ENCODE measurements around the gene COX19. TPM values are rescaled to one million over a fixed set of nuclear protein-coding genes. Genes with fewer than 3 reads are reported as not detected.

COX19 gene
- total and polyA plus RNA-seq, 4 donors = 3.1 to 17.0 (median 8.8) TPM

GRCh38 chr7:982511-983003, 7.2 kb upstream of the COX19 start:
- no peaks in the 10 kb centered on the region for H3K9me3 ChIP-seq (ENCODE audit: control insufficient read depth, low read length)
- DNase-seq (no peak), ATAC-seq (ENCODE audit: low FRiP score) (no peak)
- 59 to 72% methylated on average over 10 of the region's 10 CpGs for WGBS, 2 donors
- no peak overlapping the region for H3K27ac ChIP-seq (ENCODE audit: low read depth in 1 of 2, low read length in 2 of 2)
- H3K4me1 ChIP-seq (ENCODE audit: control insufficient read depth in 1 of 2, insufficient read depth in 2 of 2, low read length in 2 of 2) = no peaks in the 10 kb centered on the region
- no peak overlapping the region for H3K4me3 ChIP-seq (ENCODE audit: low read length in 2 of 2)
- intact Hi-C loops (cut with DNase I) = no loop called here
- H3K36me3 ChIP-seq (ENCODE audit: control insufficient read depth in 1 of 2, insufficient read depth in 2 of 2, low read length in 1 of 2) = no peaks in the 10 kb centered on the region
- H3K27me3 ChIP-seq (ENCODE audit: control insufficient read depth in 1 of 2, insufficient read depth in 2 of 2, low read length in 1 of 2) = no peaks in the 10 kb centered on the region

GRCh38 chr7:981793-982510, 6.6 kb upstream of the COX19 start:
- no peak for DNase-seq
- no peaks in the 10 kb centered on the region for H3K36me3 ChIP-seq (ENCODE audit: control insufficient read depth in 1 of 2, insufficient read depth in 2 of 2, low read length in 1 of 2)
- WGBS, 2 donors = 86 to 88% methylated on average over 19 of the region's 19 CpGs

GRCh38 chr7:979886-980571, 4.7 kb upstream of the COX19 start:
- no peak overlapping the region for H3K4me3 ChIP-seq (ENCODE audit: low read length in 2 of 2)
- no peak overlapping the region for H3K27ac ChIP-seq (ENCODE audit: low read depth in 1 of 2, low read length in 2 of 2)
- no peaks in the 10 kb centered on the region for H3K4me1 ChIP-seq (ENCODE audit: control insufficient read depth in 1 of 2, insufficient read depth in 2 of 2, low read length in 2 of 2)
- H3K27me3 ChIP-seq (ENCODE audit: control insufficient read depth in 1 of 2, insufficient read depth in 2 of 2, low read length in 1 of 2) = no peaks in the 10 kb centered on the region
- no peaks in the 10 kb centered on the region for H3K36me3 ChIP-seq (ENCODE audit: control insufficient read depth in 1 of 2, insufficient read depth in 2 of 2, low read length in 1 of 2)
- ATAC-seq (ENCODE audit: low FRiP score) (no peak), DNase-seq (no peak)
- 55 to 63% methylated on average over 15 of the region's 15 CpGs for WGBS, 2 donors
- H3K9me3 ChIP-seq (ENCODE audit: control insufficient read depth, low read length) = no peaks in the 10 kb centered on the region
- intact Hi-C loops (cut with DNase I) = loop anchor here in 1 of 2 donors (5.0 kb wide), 1 partner anchor 162 kb away; no protein-coding TSS in a partner anchor

More at GRCh38 chr7:981793-982510, 6.6 kb upstream of the COX19 start:
- Histone ChIP-seq H3K9me3 (ENCODE audit: control insufficient read depth, low read length) (no peaks in the 10 kb centered on the region), H3K27ac (ENCODE audit: low read depth in 1 of 2, low read length in 2 of 2) (no peak overlapping the region), H3K27me3 (ENCODE audit: control insufficient read depth in 1 of 2, insufficient read depth in 2 of 2, low read length in 1 of 2) (no peaks in the 10 kb centered on the region), H3K4me3 (ENCODE audit: low read length in 2 of 2) (no peak overlapping the region), H3K4me1 (ENCODE audit: control insufficient read depth in 1 of 2, insufficient read depth in 2 of 2, low read length in 2 of 2) (no peaks in the 10 kb centered on the region)
- ATAC-seq (ENCODE audit: low FRiP score) = no peak
- intact Hi-C loops (cut with DNase I) = no loop called here

- Histone ChIP-seq H3K27me3 (ENCODE audit: control insufficient read depth in 1 of 2, insufficient read depth in 2 of 2, low read length in 1 of 2) (no peaks in the 10 kb centered on the region), H3K4me1 (ENCODE audit: control insufficient read depth in 1 of 2, insufficient read depth in 2 of 2, low read length in 2 of 2) (no peaks in the 10 kb centered on the region), H3K4me3 (ENCODE audit: low read length in 2 of 2) (no peak overlapping the region), H3K36me3 (ENCODE audit: control insufficient read depth in 1 of 2, insufficient read depth in 2 of 2, low read length in 1 of 2) (no peaks in the 10 kb centered on the region), H3K9me3 (ENCODE audit: control insufficient read depth, low read length) (no peaks in the 10 kb centered on the region), H3K27ac (ENCODE audit: low read depth in 1 of 2, low read length in 2 of 2) (no peak overlapping the region)
- DNase-seq (no peak), ATAC-seq (ENCODE audit: low FRiP score) (no peak)
- intact Hi-C loops (cut with DNase I) = loop anchor here in 1 of 2 donors (5.0 kb wide), 1 partner anchor 163 kb away; no protein-coding TSS in a partner anchor
- 87 to 88% methylated on average over 16 of the region's 16 CpGs for WGBS, 2 donors
These were observed 3.8 kb upstream of the COX19 start for GRCh38 chr7:979151-979550.

GRCh38 chr7:978416-979091, 3.2 kb upstream of the COX19 start:
- H3K4me1 ChIP-seq (ENCODE audit: control insufficient read depth in 1 of 2, insufficient read depth in 2 of 2, low read length in 2 of 2) = no peaks in the 10 kb centered on the region
- no peak for DNase-seq
- H3K27me3 ChIP-seq (ENCODE audit: control insufficient read depth in 1 of 2, insufficient read depth in 2 of 2, low read length in 1 of 2) = no peaks in the 10 kb centered on the region
- 86 to 90% methylated on average over 24 of the region's 24 CpGs for WGBS, 2 donors
- H3K4me3 ChIP-seq (ENCODE audit: low read length in 2 of 2) = no peak overlapping the region
- no peaks in the 10 kb centered on the region for H3K9me3 ChIP-seq (ENCODE audit: control insufficient read depth, low read length)
- no peak for ATAC-seq (ENCODE audit: low FRiP score)
- no peak overlapping the region for H3K27ac ChIP-seq (ENCODE audit: low read depth in 1 of 2, low read length in 2 of 2)
- no peaks in the 10 kb centered on the region for H3K36me3 ChIP-seq (ENCODE audit: control insufficient read depth in 1 of 2, insufficient read depth in 2 of 2, low read length in 1 of 2)
- intact Hi-C loops (cut with DNase I) = loop anchor here in 1 of 2 donors (5.0 kb wide), 1 partner anchor 164 kb away; no protein-coding TSS in a partner anchor

- intact Hi-C loops (cut with DNase I) = loop anchor here in 1 of 2 donors (5.0 kb wide), 1 partner anchor 164 kb away; no protein-coding TSS in a partner anchor
- WGBS, 2 donors = 77 to 78% methylated on average over 7 of the region's 7 CpGs
- H3K9me3 ChIP-seq (ENCODE audit: control insufficient read depth, low read length) = no peaks in the 10 kb centered on the region
- ATAC-seq (ENCODE audit: low FRiP score) = no peak
- no peak overlapping the region for H3K27ac ChIP-seq (ENCODE audit: low read depth in 1 of 2, low read length in 2 of 2)
- no peak overlapping the region for H3K4me3 ChIP-seq (ENCODE audit: low read length in 2 of 2)
- H3K27me3 ChIP-seq (ENCODE audit: control insufficient read depth in 1 of 2, insufficient read depth in 2 of 2, low read length in 1 of 2) = no peaks in the 10 kb centered on the region
- H3K36me3 ChIP-seq (ENCODE audit: control insufficient read depth in 1 of 2, insufficient read depth in 2 of 2, low read length in 1 of 2) = no peaks in the 10 kb centered on the region
- H3K4me1 ChIP-seq (ENCODE audit: control insufficient read depth in 1 of 2, insufficient read depth in 2 of 2, low read length in 2 of 2) = no peaks in the 10 kb centered on the region
- no peak for DNase-seq
These were observed 2.6 kb upstream of the COX19 start for GRCh38 chr7:978049-978346.

GRCh38 chr7:977326-978048, 2.1 kb upstream of the COX19 start:
- Histone ChIP-seq H3K4me3 (ENCODE audit: low read length in 2 of 2) (no peak overlapping the region), H3K4me1 (ENCODE audit: control insufficient read depth in 1 of 2, insufficient read depth in 2 of 2, low read length in 2 of 2) (no peaks in the 10 kb centered on the region), H3K9me3 (ENCODE audit: control insufficient read depth, low read length) (no peaks in the 10 kb centered on the region), H3K27ac (ENCODE audit: low read depth in 1 of 2, low read length in 2 of 2) (no peak overlapping the region), H3K36me3 (ENCODE audit: control insufficient read depth in 1 of 2, insufficient read depth in 2 of 2, low read length in 1 of 2) (no peaks in the 10 kb centered on the region), H3K27me3 (ENCODE audit: control insufficient read depth in 1 of 2, insufficient read depth in 2 of 2, low read length in 1 of 2) (no peaks in the 10 kb centered on the region)
- ATAC-seq (ENCODE audit: low FRiP score) (no peak), DNase-seq (no peak)
- intact Hi-C loops (cut with DNase I) = loop anchor here in 1 of 2 donors (5.0 kb wide), 1 partner anchor 165 kb away; no protein-coding TSS in a partner anchor
- 74 to 76% methylated on average over 19 of the region's 19 CpGs for WGBS, 2 donors

- Histone ChIP-seq H3K36me3 (ENCODE audit: control insufficient read depth in 1 of 2, insufficient read depth in 2 of 2, low read length in 1 of 2) (peaks cover 0 to under 1% of the 10 kb centered on the region in 2 donors), H3K4me3 (ENCODE audit: low read length in 2 of 2) (no peak overlapping the region), H3K4me1 (ENCODE audit: control insufficient read depth in 1 of 2, insufficient read depth in 2 of 2, low read length in 2 of 2) (no peaks in the 10 kb centered on the region), H3K9me3 (ENCODE audit: control insufficient read depth, low read length) (no peaks in the 10 kb centered on the region), H3K27ac (ENCODE audit: low read depth in 1 of 2, low read length in 2 of 2) (no peak overlapping the region), H3K27me3 (ENCODE audit: control insufficient read depth in 1 of 2, insufficient read depth in 2 of 2, low read length in 1 of 2) (no peaks in the 10 kb centered on the region)
- no peak for ATAC-seq (ENCODE audit: low FRiP score)
- intact Hi-C loops (cut with DNase I) = loop anchor here in 1 of 2 donors (5.0 kb wide), 1 partner anchor 165 kb away; no protein-coding TSS in a partner anchor
- WGBS, 2 donors = 81 to 83% methylated on average over 19 of the region's 19 CpGs
- DNase-seq = no peak
These were observed 1.6 kb upstream of the COX19 start for GRCh38 chr7:976901-977325.
